ENCODE data around the gene STK4. TPM values are rescaled to one million over a fixed set of nuclear protein-coding genes. Genes with fewer than 3 reads are reported as not detected.

Gene STK4
- total and polyA plus RNA-seq, 2 of the 8 experiments (the other 6 are each of a cell fraction or from before 2014, with no cell fraction given), result 12.0 to 34.3 TPM

- no peak overlapping the region for H2BK12ac ChIP-seq (ENCODE audit: low read depth, low read length)
- no peaks in the 10 kb centered on the region for H3K27me3 ChIP-seq (replicated peaks in 1 of 4; ENCODE audit: control insufficient read depth in 3 of 4, extremely low read depth in 1 of 4, insufficient read depth in 3 of 4, low read length in 3 of 4)
- H3K18ac ChIP-seq (ENCODE audit: extremely low read depth, low read length), result no peak overlapping the region
- H2BK120ac ChIP-seq (replicated peaks; ENCODE audit: low read depth, low read length), result no peak overlapping the region
- H3K36me3 ChIP-seq (ENCODE audit: control insufficient read depth in 2 of 4, insufficient read depth in 4 of 4, low read length in 3 of 4), result peaks cover 4 to 27% (median 11%) of the 10 kb centered on the region in 4 experiments; a peak in 6 of 8 replicates
- H3K14ac ChIP-seq (ENCODE audit: insufficient read length), result no peak overlapping the region
- H4K8ac ChIP-seq (ENCODE audit: extremely low read depth, insufficient read depth, low read length), result no peak overlapping the region
- no peak overlapping the region for H3K4me2 ChIP-seq (ENCODE audit: insufficient read depth in 1 of 2, low read depth in 2 of 2, low read length in 2 of 2)
- FAIRE-seq (no peak), DNase-seq (ENCODE audit: low read depth in 1 of 2, low spot score in 2 of 2) (no peak)
- CTCF ChIA-PET (ENCODE audit: partially characterized antibody), result no interaction called here
- H4K5ac ChIP-seq (ENCODE audit: insufficient read length, low read depth, low read length), result no peak overlapping the region
- POLR2A ChIA-PET (ENCODE audit: partially characterized antibody), result no interaction called here
- no peak overlapping the region for H3K4me3 ChIP-seq (ENCODE audit: extremely low read depth in 1 of 4, insufficient read depth in 2 of 4, low read depth in 3 of 4, low read length in 4 of 4)
- peaks cover 0 to 2% of the 10 kb centered on the region in 2 experiments for H4K20me1 ChIP-seq (replicated peaks in 1 of 2; ENCODE audit: control insufficient read depth in 1 of 2, insufficient read depth in 2 of 2, low read length in 2 of 2)
- H2AFZ ChIP-seq (ENCODE audit: low read length), result no peak overlapping the region
- no peaks in the 10 kb centered on the region for H3K9me3 ChIP-seq (ENCODE audit: insufficient read depth in 2 of 2, low read depth in 1 of 2, low read length in 1 of 2)
- no peak overlapping the region for H2BK5ac ChIP-seq (ENCODE audit: low read depth, low read length)
- no peak overlapping the region for H3K9ac ChIP-seq (replicated peaks in 1 of 4; ENCODE audit: extremely low read depth in 1 of 4, low read depth in 3 of 4, low read length in 3 of 4)
- no peak overlapping the region for H3K56ac ChIP-seq (replicated peaks; ENCODE audit: insufficient read length, low read depth, low read length)
- H3K4ac ChIP-seq (replicated peaks; ENCODE audit: insufficient read length, low read depth, low read length), result no peak overlapping the region
- no peak overlapping the region for H3K27ac ChIP-seq (ENCODE audit: low read depth, low read length)
- H3K23me2 ChIP-seq (ENCODE audit: low read depth, low read length), result no peaks in the 10 kb centered on the region
- H2AK5ac ChIP-seq (ENCODE audit: low read depth, low read length), result no peak overlapping the region
- peaks cover 0 to 10% of the 10 kb centered on the region in 2 experiments; a peak in 1 of 4 replicates for H3K79me2 ChIP-seq (ENCODE audit: control insufficient read depth in 1 of 2, insufficient read depth in 2 of 2, low read length in 2 of 2)
- H3K23ac ChIP-seq (ENCODE audit: insufficient read length), result no peak overlapping the region
- H3K79me1 ChIP-seq (ENCODE audit: low read depth, low read length), result no peaks in the 10 kb centered on the region
- H2BK15ac ChIP-seq (ENCODE audit: low read length), result no peak overlapping the region
- H4K91ac ChIP-seq (replicated peaks; ENCODE audit: insufficient read length, low read length), result no peak overlapping the region
- H3K4me1 ChIP-seq (replicated peaks in 1 of 4; ENCODE audit: control insufficient read depth in 3 of 4, insufficient read depth in 4 of 4, low read length in 3 of 4), result no peaks in the 10 kb centered on the region; a peak in 1 of 7 replicates
- H2BK20ac ChIP-seq (ENCODE audit: low read length), result no peak overlapping the region
- WGBS, 2 experiments (ENCODE audit: extremely low coverage in 1 of 2, insufficient coverage in 1 of 2, insufficient read length in 1 of 2, insufficient replicate concordance in 2 of 2, low coverage in 1 of 2, low lambda C conversion rate in 2 of 2, missing lambda C conversion rate in 1 of 2), result 96% methylated on average over 3 of the region's 3 CpGs; no CpG with 5 or more reads in 1 of the 2 experiments
- TF ChIP-seq SAP30 (IDR thresholded peaks at IDR 0.05; ENCODE audit: insufficient read depth, insufficient replicate concordance, low read length), result no peak
- TF ChIP-seq MAFK (IDR thresholded peaks at IDR 0.05; ENCODE audit: low read depth, low read length), result no peak
- TF ChIP-seq POU5F1 (IDR thresholded peaks at IDR 0.05; ENCODE audit: low read depth, low read length), result no peak
- no peak for TF ChIP-seq SIX5 (IDR thresholded peaks at IDR 0.05; ENCODE audit: low read depth, low read length)
- TF ChIP-seq CHD1 (IDR thresholded peaks at IDR 0.05; ENCODE audit: low read depth, low read length), result no peak
- TF ChIP-seq POLR2A (IDR thresholded peaks at IDR 0.05; ENCODE audit: control extremely low read depth in 1 of 2, low read depth in 2 of 2, low read length in 2 of 2), result no peak
- no peak for TF ChIP-seq BCL11A (IDR thresholded peaks at IDR 0.05; ENCODE audit: low read depth in 2 of 2, low read length in 2 of 2)
- TF ChIP-seq MAX (IDR thresholded peaks at IDR 0.05), result no peak
- no peak for TF ChIP-seq SP2 (IDR thresholded peaks at IDR 0.05; ENCODE audit: low read length)
- no peak for TF ChIP-seq NRF1 (IDR thresholded peaks at IDR 0.05; ENCODE audit: low read depth, low read length)
- no peak for TF ChIP-seq SP4 (IDR thresholded peaks at IDR 0.05; ENCODE audit: low read length)
Measured at GRCh38 chr20:44993343-44993742, 27.0 kb downstream of the STK4 start.

Data from H1 (cell line).